ENCODE data around the gene PANK2. TPM values are rescaled to one million over a fixed set of nuclear protein-coding genes. Genes with fewer than 3 reads are reported as not detected.

PANK2 gene
- total RNA-seq, 4 donors from 2014 or later = 35.7 to 44.1 (median 42.3) TPM

- H3K4me3 ChIP-seq (ENCODE audit: low read depth, poor library complexity, severe bottlenecking) = no peak overlapping the region
- intact Hi-C loops (cut with DNase I; ENCODE audit: low total_unique reads) = no loop called here
- no peak for TF ChIP-seq POLR2A (IDR thresholded peaks at IDR 0.05)
- TF ChIP-seq CTCF (IDR thresholded peaks at IDR 0.05) = no peak
- WGBS, 2 donors = 73 to 80% methylated on average over 3 of the region's 3 CpGs
- DNase-seq (ENCODE audit: low spot score in 2 of 2) = peak in 1 of 2 donors; percentile 74
Observed at GRCh38 chr20:3931664-3932063, 42.5 kb downstream of the PANK2 start.

GRCh38 chr20:3932277-3932676 is 43.1 kb downstream of the PANK2 start:
- intact Hi-C loops (cut with DNase I; ENCODE audit: low total_unique reads) = no loop called here
- TF ChIP-seq POLR2A (IDR thresholded peaks at IDR 0.05) = no peak
- TF ChIP-seq CTCF (IDR thresholded peaks at IDR 0.05) = no peak
- 49 to 54% methylated on average over 4 of the region's 4 CpGs for WGBS, 2 donors
- no peak overlapping the region for H3K4me3 ChIP-seq (ENCODE audit: low read depth, poor library complexity, severe bottlenecking)
- DNase-seq (ENCODE audit: low spot score in 2 of 2) = peak in 1 of 2 donors; percentile 18

GRCh38 chr20:3932681-3933080 is 43.5 kb downstream of the PANK2 start:
- H3K4me3 ChIP-seq (ENCODE audit: low read depth, poor library complexity, severe bottlenecking) = no peak overlapping the region
- intact Hi-C loops (cut with DNase I; ENCODE audit: low total_unique reads) = no loop called here
- WGBS, 2 donors = 45% methylated on average over 6 of the region's 6 CpGs
- peak in 1 of 2 donors; percentile 71 for DNase-seq (ENCODE audit: low spot score in 2 of 2)
- TF ChIP-seq POLR2A (IDR thresholded peaks at IDR 0.05) (no peak), CTCF (IDR thresholded peaks at IDR 0.05) (no peak)

- WGBS, 2 donors = 74 to 76% methylated on average over 3 to 4 of the region's 4 CpGs
- peak in 1 of 2 donors; percentile 83 for DNase-seq (ENCODE audit: low spot score in 2 of 2)
- intact Hi-C loops (cut with DNase I; ENCODE audit: low total_unique reads) = no loop called here
- H3K4me3 ChIP-seq (ENCODE audit: low read depth, poor library complexity, severe bottlenecking) = no peak overlapping the region
- no peak for TF ChIP-seq CTCF (IDR thresholded peaks at IDR 0.05)
- no peak for TF ChIP-seq POLR2A (IDR thresholded peaks at IDR 0.05)
Observed at GRCh38 chr20:3933218-3933617, 44.0 kb downstream of the PANK2 start.

DNA sequence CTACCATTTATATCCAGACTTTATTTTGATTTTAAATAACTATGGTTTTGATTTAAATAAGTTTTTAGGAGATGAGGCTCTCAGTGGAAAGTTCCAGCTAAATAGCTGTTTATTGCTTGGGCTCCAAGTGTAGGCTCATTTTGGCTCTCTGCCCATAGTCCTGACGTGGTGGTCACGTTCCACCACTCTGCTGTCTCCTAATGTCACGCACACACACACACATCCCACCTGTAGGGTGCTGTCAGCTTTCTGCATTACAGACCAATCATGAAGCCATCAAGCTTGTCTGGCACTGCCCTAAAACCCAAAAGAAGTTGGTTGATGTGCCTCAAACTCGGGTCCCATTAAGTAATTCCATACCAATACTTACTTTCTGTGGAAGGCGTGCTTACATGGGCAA is 45.4 kb downstream of the PANK2 start:
- TF ChIP-seq POLR2A (IDR thresholded peaks at IDR 0.05) (no peak), CTCF (IDR thresholded peaks at IDR 0.05) (no peak)
- intact Hi-C loops (cut with DNase I; ENCODE audit: low total_unique reads) = no loop called here
- 52 to 56% methylated on average over 5 of the region's 5 CpGs for WGBS, 2 donors
- DNase-seq (ENCODE audit: low spot score in 2 of 2) = no peak
- no peak overlapping the region for H3K4me3 ChIP-seq (ENCODE audit: low read depth, poor library complexity, severe bottlenecking)

- no peak for DNase-seq (ENCODE audit: low spot score in 2 of 2)
- H3K4me3 ChIP-seq (ENCODE audit: low read depth, poor library complexity, severe bottlenecking) = no peak overlapping the region
- intact Hi-C loops (cut with DNase I; ENCODE audit: low total_unique reads) = no loop called here
- 21 to 24% methylated on average over 6 of the region's 6 CpGs for WGBS, 2 donors
- TF ChIP-seq POLR2A (IDR thresholded peaks at IDR 0.05) (no peak), CTCF (IDR thresholded peaks at IDR 0.05) (no peak)
Observed at GRCh38 chr20:3935295-3935955, 46.2 kb downstream of the PANK2 start.

Data from lower leg skin (tissue), 4 donors.